T-helper 2 cell treated with Interferon-gamma antibody and Interleukin-4, amounts not matched to agents 5 μg/mL and 100 μg/mL, for 36 hours (primary cell): ENCODE data around the gene PCMT1.
"Not testable (repeated sequence)": the region's sequence is repeated elsewhere in the genome, so short reads cannot be mapped to it uniquely, and the experiment has no call there.

Experiments
- DNase-seq: peaks from one replicate; pipeline ENCODE4 v3.0.0; 2021; ENCODE audit warnings: low spot score
- H3K27ac Mint-ChIP-seq: one replicate; pipeline ENCODE4 v1.8.0; 2021; ENCODE audit warnings: mild to moderate bottlenecking, mixed read lengths
- H3K27me3 Mint-ChIP-seq: one replicate; pipeline ENCODE4 v1.8.0; 2021; ENCODE audit warnings: low read depth, mixed read lengths
- H3K36me3 Mint-ChIP-seq: one replicate; pipeline ENCODE4 v1.8.0; 2021; ENCODE audit warnings: low read depth, mixed read lengths
- H3K4me1 Mint-ChIP-seq: one replicate; pipeline ENCODE4 v1.8.0; 2021; ENCODE audit warnings: low read depth, mixed read lengths
- H3K4me3 Mint-ChIP-seq: one replicate; pipeline ENCODE4 v1.8.0; 2022; ENCODE audit warnings: mild to moderate bottlenecking, moderate library complexity, mixed read lengths
- H3K9me3 Mint-ChIP-seq: one replicate; pipeline ENCODE4 v1.8.0; 2021; ENCODE audit warnings: mixed read lengths

The PCMT1 gene

DNA sequence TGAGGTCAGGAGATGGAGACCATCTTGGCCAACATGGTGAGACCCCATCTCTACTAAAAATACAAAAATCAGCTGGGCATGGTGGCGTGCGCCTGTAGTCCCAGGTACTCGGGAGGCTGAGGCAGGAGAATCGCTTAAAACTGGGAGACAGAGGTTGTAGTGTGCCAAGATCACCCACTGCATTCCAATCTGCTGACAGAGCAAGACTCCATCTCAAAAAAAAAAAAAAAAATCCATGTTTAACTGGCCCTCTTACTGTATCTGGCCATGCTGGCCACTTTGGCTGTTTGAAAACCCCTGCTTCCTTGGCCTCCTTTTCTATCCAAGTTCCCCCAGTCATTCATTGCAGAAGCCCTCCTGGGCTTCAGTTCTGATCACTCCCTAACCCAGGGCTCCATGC lies 94.5 kb downstream of the PCMT1 start:
- H3K27ac Mint-ChIP-seq, result not testable (repeated sequence)

GRCh38 chr6:149844480-149844879 lies 94.9 kb downstream of the PCMT1 start:
- H3K9me3 Mint-ChIP-seq, result no peaks in the 10 kb centered on the region
- peaks cover 21% of the 10 kb centered on the region for H3K27me3 Mint-ChIP-seq
- DNase-seq, result no peak
- H3K4me1 Mint-ChIP-seq, result peaks cover 7% of the 10 kb centered on the region
- no peaks in the 10 kb centered on the region for H3K36me3 Mint-ChIP-seq
- H3K27ac Mint-ChIP-seq, result no peak overlapping the region
- no peak overlapping the region for H3K4me3 Mint-ChIP-seq

More for the DNA sequence above, 94.5 kb downstream of the PCMT1 start:
- H3K36me3 Mint-ChIP-seq, DNase-seq, H3K4me3 Mint-ChIP-seq, H3K9me3 Mint-ChIP-seq, H3K4me1 Mint-ChIP-seq: not testable (repeated sequence)
- H3K27me3 Mint-ChIP-seq, result peaks cover 22% of the 10 kb centered on the region

DNA sequence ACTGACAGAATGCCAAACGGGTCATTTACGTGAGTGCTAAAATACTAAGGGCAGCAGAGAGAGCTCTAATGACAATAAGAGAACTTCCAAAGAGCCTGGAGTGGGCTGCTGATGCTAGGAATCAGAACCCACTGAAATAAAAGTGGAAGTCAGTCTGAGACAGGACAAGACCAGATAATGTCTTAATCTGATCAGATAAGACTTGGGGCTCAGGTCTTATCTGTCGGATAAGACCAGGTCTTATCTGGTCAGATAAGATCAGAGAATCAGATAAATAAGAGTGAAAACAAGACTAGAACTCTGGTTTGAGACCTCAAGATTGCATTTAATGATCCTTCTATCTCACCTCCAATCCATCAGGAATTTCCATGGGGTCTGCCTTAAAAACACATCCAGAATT lies 96.0 kb downstream of the PCMT1 start:
- H3K9me3 Mint-ChIP-seq, result no peaks in the 10 kb centered on the region
- H3K27ac Mint-ChIP-seq, result no peak overlapping the region
- H3K4me3 Mint-ChIP-seq, result no peak overlapping the region
- peaks cover 7% of the 10 kb centered on the region for H3K4me1 Mint-ChIP-seq
- H3K36me3 Mint-ChIP-seq, result no peaks in the 10 kb centered on the region
- no peak for DNase-seq
- peaks cover 29% of the 10 kb centered on the region for H3K27me3 Mint-ChIP-seq

DNA sequence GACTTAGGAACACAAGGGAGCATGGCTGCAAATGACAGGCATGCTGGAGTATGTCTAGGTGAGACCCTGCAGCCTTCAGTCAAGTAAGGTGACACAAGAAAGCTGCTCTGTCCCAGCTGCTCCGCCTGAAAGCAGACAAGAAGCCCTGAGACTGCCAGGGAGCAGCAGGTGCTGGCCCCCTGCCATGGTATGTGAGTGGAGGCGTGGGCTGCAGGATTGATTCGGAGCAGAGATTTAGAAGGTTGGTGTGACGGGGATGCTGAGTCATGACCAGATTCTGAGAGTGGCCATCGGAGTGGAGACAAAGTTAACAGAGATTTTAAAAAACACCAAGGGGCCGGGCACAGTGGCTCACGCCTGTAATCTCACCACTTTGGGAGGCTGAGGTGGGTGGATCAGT lies 96.8 kb downstream of the PCMT1 start:
- H3K4me1 Mint-ChIP-seq, result peaks cover 7% of the 10 kb centered on the region
- no peak for DNase-seq
- H3K36me3 Mint-ChIP-seq, result no peaks in the 10 kb centered on the region
- H3K4me3 Mint-ChIP-seq, result no peak overlapping the region
- peaks cover 34% of the 10 kb centered on the region for H3K27me3 Mint-ChIP-seq
- no peak overlapping the region for H3K27ac Mint-ChIP-seq
- no peaks in the 10 kb centered on the region for H3K9me3 Mint-ChIP-seq

GRCh38 chr6:149847939-149848267 lies 98.4 kb downstream of the PCMT1 start:
- Mint-ChIP-seq H3K36me3 (no peaks in the 10 kb centered on the region), H3K27me3 (peaks cover 37% of the 10 kb centered on the region)
- no peak for DNase-seq

DNA sequence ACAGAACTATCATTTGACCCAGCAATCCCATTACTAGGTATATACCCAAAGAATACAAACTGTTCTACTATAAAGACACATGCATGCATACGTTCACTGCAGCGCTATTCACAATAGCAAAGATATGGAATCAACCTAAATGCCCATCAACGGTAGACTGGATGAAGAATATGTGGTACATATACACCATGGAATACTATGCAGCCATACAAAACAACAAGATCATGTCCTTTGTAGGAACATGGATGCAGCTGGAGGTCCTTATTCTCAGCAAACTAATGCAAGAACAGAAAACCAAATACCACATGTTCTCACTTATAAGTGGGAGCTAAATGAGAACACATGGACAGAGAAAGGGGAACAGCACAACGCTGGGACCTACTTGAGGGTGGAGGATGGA lies 98.8 kb downstream of the PCMT1 start:
- not testable (repeated sequence) for DNase-seq, H3K27ac Mint-ChIP-seq, H3K4me3 Mint-ChIP-seq, H3K36me3 Mint-ChIP-seq, H3K9me3 Mint-ChIP-seq
- peaks cover 37% of the 10 kb centered on the region for H3K27me3 Mint-ChIP-seq
- peaks cover 17% of the 10 kb centered on the region for H3K4me1 Mint-ChIP-seq

More at GRCh38 chr6:149847939-149848267, 98.4 kb downstream of the PCMT1 start:
- Mint-ChIP-seq H3K4me3 (no peak overlapping the region), H3K27ac (no peak overlapping the region), H3K4me1 (peaks cover 16% of the 10 kb centered on the region), H3K9me3 (no peaks in the 10 kb centered on the region)

- H3K27me3 Mint-ChIP-seq, result peaks cover 30% of the 10 kb centered on the region
- H3K27ac Mint-ChIP-seq, result no peak overlapping the region
- no peaks in the 10 kb centered on the region for H3K9me3 Mint-ChIP-seq
- no peak overlapping the region for H3K4me3 Mint-ChIP-seq
- peaks cover 14% of the 10 kb centered on the region for H3K4me1 Mint-ChIP-seq
- no peaks in the 10 kb centered on the region for H3K36me3 Mint-ChIP-seq
- no peak for DNase-seq
Observed at GRCh38 chr6:149851461-149852110, 102.0 kb downstream of the PCMT1 start.

DNA sequence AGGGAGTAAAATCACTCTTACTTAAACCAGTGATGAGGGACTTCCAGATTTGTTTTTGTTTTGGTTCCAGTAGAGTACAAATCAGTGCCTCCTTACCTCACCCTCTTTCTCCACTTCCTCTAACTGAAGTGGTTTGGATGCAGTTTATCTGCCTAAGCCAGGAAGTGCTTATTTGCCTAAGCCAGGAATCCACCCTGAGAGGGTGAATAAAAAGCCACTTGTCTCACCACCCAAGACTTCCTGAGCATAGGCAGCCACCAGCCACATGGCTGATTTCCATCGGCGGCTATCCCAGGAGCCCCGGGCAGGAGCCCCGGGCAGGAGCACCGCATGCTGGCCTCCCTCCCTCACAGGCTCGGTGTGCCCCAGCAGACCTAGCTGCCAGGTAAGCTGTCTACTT lies 102.6 kb downstream of the PCMT1 start:
- H3K27me3 Mint-ChIP-seq, result peaks cover 31% of the 10 kb centered on the region
- DNase-seq, result no peak
- H3K36me3 Mint-ChIP-seq, result no peaks in the 10 kb centered on the region
- peaks cover 14% of the 10 kb centered on the region for H3K4me1 Mint-ChIP-seq
- no peak overlapping the region for H3K27ac Mint-ChIP-seq
- no peak overlapping the region for H3K4me3 Mint-ChIP-seq
- H3K9me3 Mint-ChIP-seq, result no peaks in the 10 kb centered on the region

DNA sequence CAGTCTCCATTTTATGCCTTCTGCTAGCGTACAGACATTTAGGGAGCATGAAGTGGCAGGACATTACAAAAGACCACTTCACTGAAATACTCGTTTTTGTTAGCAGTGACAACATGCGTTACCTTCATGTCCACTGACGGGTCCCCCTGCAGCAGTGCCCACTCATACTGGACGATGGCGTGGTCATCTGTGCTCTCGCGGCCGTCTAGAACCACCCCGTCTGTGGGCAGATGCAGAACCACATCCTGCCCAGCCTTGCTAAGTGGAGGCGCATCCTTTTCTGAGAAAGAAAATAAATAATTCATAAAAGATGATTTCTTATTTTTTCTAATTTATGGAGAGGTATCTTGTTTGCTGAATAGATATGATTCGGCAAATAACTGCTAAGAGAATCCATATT lies 103.3 kb downstream of the PCMT1 start:
- Mint-ChIP-seq H3K4me3 (no peak overlapping the region), H3K36me3 (no peaks in the 10 kb centered on the region), H3K27me3 (peaks cover 31% of the 10 kb centered on the region), H3K9me3 (no peaks in the 10 kb centered on the region), H3K27ac (no peak overlapping the region), H3K4me1 (peaks cover 13% of the 10 kb centered on the region)
- DNase-seq, result no peak

GRCh38 chr6:149854017-149854416 lies 104.5 kb downstream of the PCMT1 start:
- not testable (repeated sequence) for H3K27ac Mint-ChIP-seq, H3K9me3 Mint-ChIP-seq, DNase-seq, H3K4me3 Mint-ChIP-seq, H3K36me3 Mint-ChIP-seq
- H3K27me3 Mint-ChIP-seq, result peaks cover 34% of the 10 kb centered on the region
- H3K4me1 Mint-ChIP-seq, result peaks cover 13% of the 10 kb centered on the region

GRCh38 chr6:149854532-149854931 lies 105.0 kb downstream of the PCMT1 start:
- Mint-ChIP-seq H3K27me3 (peaks cover 36% of the 10 kb centered on the region), H3K9me3 (no peaks in the 10 kb centered on the region), H3K4me1 (peaks cover 13% of the 10 kb centered on the region), H3K4me3 (no peak overlapping the region), H3K27ac (no peak overlapping the region), H3K36me3 (no peaks in the 10 kb centered on the region)
- no peak for DNase-seq

- no peaks in the 10 kb centered on the region for H3K36me3 Mint-ChIP-seq
- DNase-seq, result no peak
- H3K9me3 Mint-ChIP-seq, result no peaks in the 10 kb centered on the region
- no peak overlapping the region for H3K27ac Mint-ChIP-seq
- peaks cover 13% of the 10 kb centered on the region for H3K4me1 Mint-ChIP-seq
- H3K27me3 Mint-ChIP-seq, result peaks cover 31% of the 10 kb centered on the region
- no peak overlapping the region for H3K4me3 Mint-ChIP-seq
Observed at GRCh38 chr6:149855040-149855654, 105.6 kb downstream of the PCMT1 start.

GRCh38 chr6:149855741-149856140 lies 106.2 kb downstream of the PCMT1 start:
- H3K36me3 Mint-ChIP-seq, result no peaks in the 10 kb centered on the region
- peaks cover 27% of the 10 kb centered on the region for H3K27me3 Mint-ChIP-seq
- no peak for DNase-seq
- no peaks in the 10 kb centered on the region for H3K9me3 Mint-ChIP-seq
- H3K4me3 Mint-ChIP-seq, result no peak overlapping the region
- H3K4me1 Mint-ChIP-seq, result peaks cover 13% of the 10 kb centered on the region
- no peak overlapping the region for H3K27ac Mint-ChIP-seq

DNA sequence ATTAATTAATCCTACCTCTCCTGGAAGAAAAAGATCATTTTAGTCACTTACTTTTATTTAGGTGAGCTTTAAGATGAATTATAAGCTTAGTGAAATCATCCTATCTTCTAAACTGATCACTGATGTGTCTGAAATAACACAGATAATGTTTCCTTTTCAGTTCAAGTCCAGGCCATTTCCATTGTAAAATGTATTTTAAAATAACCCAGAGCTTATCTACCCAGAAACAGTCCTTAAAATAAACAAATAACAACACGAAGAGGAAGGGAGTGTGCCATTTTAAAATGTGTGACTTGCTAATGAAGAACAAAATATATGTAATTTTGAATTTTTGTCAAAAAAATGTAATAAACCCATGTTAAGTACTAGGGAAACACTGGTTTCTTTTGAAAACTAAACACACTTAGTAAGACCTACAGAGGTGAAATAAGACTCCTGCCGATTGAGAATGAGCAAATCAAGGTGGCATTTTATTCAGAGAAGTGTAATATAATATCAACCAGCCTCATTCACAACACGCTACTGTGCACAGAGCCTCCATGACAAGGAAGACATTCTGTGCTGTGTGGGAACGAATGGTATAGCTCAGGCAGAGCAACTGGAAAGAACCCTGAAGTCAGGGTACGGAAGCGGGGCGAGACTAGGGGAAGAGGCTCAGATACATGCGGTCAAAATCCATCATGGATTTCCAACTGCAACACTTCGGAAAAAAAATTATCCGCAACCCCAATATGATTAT lies 106.9 kb downstream of the PCMT1 start:
- no peak for DNase-seq
- no peak overlapping the region for H3K27ac Mint-ChIP-seq
- H3K9me3 Mint-ChIP-seq, result no peaks in the 10 kb centered on the region
- H3K36me3 Mint-ChIP-seq, result no peaks in the 10 kb centered on the region
- H3K4me3 Mint-ChIP-seq, result no peak overlapping the region
- peaks cover 13% of the 10 kb centered on the region for H3K4me1 Mint-ChIP-seq
- H3K27me3 Mint-ChIP-seq, result peaks cover 27% of the 10 kb centered on the region
